A204.1 (cell line): ENCODE data around the gene NEMP2.
"Not testable (repeated sequence)": the region's sequence is repeated elsewhere in the genome, so short reads cannot be mapped to it uniquely, and the experiment has no call there.

Source experiments
- FAIRE-seq: peaks from 2 replicates; lab custom pipeline; 2012; peaks lifted over from hg19 to GRCh38; lab: Jason Lieb, UNC

The NEMP2 gene

GRCh38 chr2:190526105-190526750 is 8.3 kb downstream of the NEMP2 start:
- FAIRE-seq = no peak

- FAIRE-seq = no peak
These were observed 9.6 kb downstream of the NEMP2 start for GRCh38 chr2:190524928-190525327.

- FAIRE-seq = no peak
These were observed 14.4 kb downstream of the NEMP2 start for GRCh38 chr2:190519975-190520767.

GRCh38 chr2:190517468-190517867 is 17.1 kb downstream of the NEMP2 start:
- FAIRE-seq = no peak

- FAIRE-seq = no peak
These were observed 18.8 kb downstream of the NEMP2 start for GRCh38 chr2:190515687-190516086.

GRCh38 chr2:190514676-190515075 is 19.8 kb downstream of the NEMP2 start:
- no peak for FAIRE-seq

- no peak for FAIRE-seq
These were observed 20.6 kb downstream of the NEMP2 start for GRCh38 chr2:190513877-190514276.

- no peak for FAIRE-seq
These were observed 21.9 kb downstream of the NEMP2 start for GRCh38 chr2:190512539-190513095.

GRCh38 chr2:190511104-190511503 is 23.4 kb downstream of the NEMP2 start:
- FAIRE-seq = peak; percentile 52

GRCh38 chr2:190509895-190510294 is 24.6 kb downstream of the NEMP2 start:
- not testable (repeated sequence) for FAIRE-seq

GRCh38 chr2:190507135-190507534 is 27.4 kb downstream of the NEMP2 start:
- FAIRE-seq = no peak

- FAIRE-seq = no peak
These were observed 27.9 kb downstream of the NEMP2 start for GRCh38 chr2:190506666-190507065.

GRCh38 chr2:190505696-190506095 is 28.8 kb downstream of the NEMP2 start:
- FAIRE-seq = no peak

GRCh38 chr2:190504912-190505311 is 29.6 kb downstream of the NEMP2 start:
- FAIRE-seq = no peak

- no peak for FAIRE-seq
These were observed 31.4 kb downstream of the NEMP2 start for GRCh38 chr2:190503088-190503487.

- FAIRE-seq = no peak
These were observed 32.7 kb downstream of the NEMP2 start for GRCh38 chr2:190501702-190502407.

- FAIRE-seq = no peak
These were observed 33.3 kb downstream of the NEMP2 start for GRCh38 chr2:190501231-190501630.

- no peak for FAIRE-seq
These were observed 34.4 kb downstream of the NEMP2 start for GRCh38 chr2:190500054-190500502.

GRCh38 chr2:190499273-190499672 is 35.2 kb downstream of the NEMP2 start:
- no peak for FAIRE-seq

- no peak for FAIRE-seq
These were observed 37.1 kb downstream of the NEMP2 start for GRCh38 chr2:190497428-190497827.

- FAIRE-seq = not testable (repeated sequence)
These were observed 39.8 kb downstream of the NEMP2 start for GRCh38 chr2:190494600-190495227.

GRCh38 chr2:190493095-190493494 is 41.4 kb downstream of the NEMP2 start:
- FAIRE-seq = no peak
